Measurements from ENCODE around the gene FARP2.
"Not testable (repeated sequence)": the region's sequence is repeated elsewhere in the genome, so short reads cannot be mapped to it uniquely, and the experiment has no call there.

The FARP2 gene

GRCh38 chr2:241453919-241454318, 97.8 kb downstream of the FARP2 start:
- DNase-seq (ENCODE audit: low spot score), result not testable (repeated sequence)

GRCh38 chr2:241454837-241455485, 98.9 kb downstream of the FARP2 start:
- no peak for DNase-seq (ENCODE audit: low spot score)

- no peak for DNase-seq (ENCODE audit: low spot score)
Observed at GRCh38 chr2:241456546-241456945, 100.5 kb downstream of the FARP2 start.

GRCh38 chr2:241458687-241459086, 102.6 kb downstream of the FARP2 start:
- DNase-seq (ENCODE audit: low spot score), result no peak

GRCh38 chr2:241459520-241459919, 103.4 kb downstream of the FARP2 start:
- no peak for DNase-seq (ENCODE audit: low spot score)

- DNase-seq (ENCODE audit: low spot score), result no peak
Observed at GRCh38 chr2:241460631-241461030, 104.5 kb downstream of the FARP2 start.

GRCh38 chr2:241461693-241462677, 105.9 kb downstream of the FARP2 start:
- no peak for DNase-seq (ENCODE audit: low spot score)

GRCh38 chr2:241463276-241464135, 107.4 kb downstream of the FARP2 start:
- no peak for DNase-seq (ENCODE audit: low spot score)

GRCh38 chr2:241465543-241465942, 109.5 kb downstream of the FARP2 start:
- no peak for DNase-seq (ENCODE audit: low spot score)

- no peak for DNase-seq (ENCODE audit: low spot score)
Observed at GRCh38 chr2:241466230-241466629, 110.1 kb downstream of the FARP2 start.

GRCh38 chr2:241467777-241468475, 111.8 kb downstream of the FARP2 start:
- DNase-seq (ENCODE audit: low spot score), result no peak

- DNase-seq (ENCODE audit: low spot score), result no peak
Observed at GRCh38 chr2:241468476-241468781, 112.3 kb downstream of the FARP2 start.

- no peak for DNase-seq (ENCODE audit: low spot score)
Observed at GRCh38 chr2:241469746-241470145, 113.7 kb downstream of the FARP2 start.

GRCh38 chr2:241473399-241473798, 117.3 kb downstream of the FARP2 start:
- no peak for DNase-seq (ENCODE audit: low spot score)

- DNase-seq (ENCODE audit: low spot score), result no peak
Observed at GRCh38 chr2:241475267-241475666, 119.2 kb downstream of the FARP2 start.

GRCh38 chr2:241478166-241478565, 122.1 kb downstream of the FARP2 start:
- DNase-seq (ENCODE audit: low spot score), result no peak

- DNase-seq (ENCODE audit: low spot score), result no peak
Observed at GRCh38 chr2:241479026-241479898, 123.2 kb downstream of the FARP2 start.

- DNase-seq (ENCODE audit: low spot score), result no peak
Observed at GRCh38 chr2:241481687-241482086, 125.6 kb downstream of the FARP2 start.

GRCh38 chr2:241482126-241482955, 126.3 kb downstream of the FARP2 start:
- no peak for DNase-seq (ENCODE audit: low spot score)

GRCh38 chr2:241483305-241483704, 127.2 kb downstream of the FARP2 start:
- DNase-seq (ENCODE audit: low spot score), result no peak
